Tibial nerve (tissue), 4 donors: ENCODE results near the gene DHRS9. TPM values are rescaled to one million over a fixed set of nuclear protein-coding genes. Genes with fewer than 3 reads are reported as not detected.

Experiments
- DNase-seq, 2 donors: peaks; one replicate each; pipeline ENCODE4 v3.0.0-alpha.2; 2019; ENCODE audit warnings: low spot score in 2 of 2
- H3K27ac ChIP-seq, 4 donors: fragments of 200-600 bp; sonication (generic) in 3 of 4; one replicate each; pipeline ENCODE4 v1.5.1; 2017 to 2019; ENCODE audit warnings: mild to moderate bottlenecking in 1 of 4
- H3K27me3 ChIP-seq, 2 donors: fragments of 200-600 bp; sonication (generic) in 1 of 2; one replicate each; pipeline versions ENCODE4 v1.5.1 to v1.6.0; 2017 to 2019
- H3K36me3 ChIP-seq, 3 donors: fragments of 200-600 bp; sonication (generic); one replicate each; pipeline ENCODE4 v1.5.1; 2018 to 2019
- H3K4me1 ChIP-seq, 4 donors: fragments of 200-600 bp; sonication (generic) in 3 of 4; one replicate each; pipeline ENCODE4 v1.5.1; 2017 to 2019
- H3K4me3 ChIP-seq, 4 donors: fragments of 200-600 bp; sonication (generic) in 3 of 4; one replicate each; pipeline ENCODE4 v1.5.1; 2017 to 2019; ENCODE audit warnings: mild to moderate bottlenecking in 1 of 4, moderate library complexity in 1 of 4
- H3K9me3 ChIP-seq, 4 donors: fragments of 200-600 bp; sonication (generic) in 3 of 4; one replicate each; pipeline ENCODE4 v1.5.1; 2017 to 2019
- CTCF ChIP-seq, 5 experiments: fragments of 200-600 bp in 3 of 5; fragments of 450-650 bp in 2 of 5; sonication (generic) in 3 of 5; IDR thresholded peaks; one replicate each; pipeline ENCODE4 v1.5.1; 2016 to 2019; ENCODE audit warnings: antibody characterized with exemption in 5 of 5, mild to moderate bottlenecking in 3 of 5, moderate library complexity in 2 of 5
- EP300 ChIP-seq, 2 donors: sonication (generic); formaldehyde crosslinking; IDR thresholded peaks; one replicate each; pipeline ENCODE4 v1.6.1; 2017; ENCODE audit warnings: antibody characterized with exemption in 2 of 2, mild to moderate bottlenecking in 1 of 2
- POLR2A ChIP-seq, 2 donors: fragments of 450-650 bp; IDR thresholded peaks; one replicate each; pipeline ENCODE4 v1.6.1; 2017; ENCODE audit warnings: antibody characterized with exemption in 2 of 2, mild to moderate bottlenecking in 2 of 2, moderate library complexity in 2 of 2
- WGBS, 2 donors: methylation state at CpG; one replicate each; pipeline ENCODE4 v1.1.5; 2018; 5-methylcytosine and 5-hydroxymethylcytosine counted together
- total RNA-seq, 4 donors: library from RNA; depleted of rRNA; stranded (reverse); fragments of >200 nt; gene quantifications; one replicate each; pipeline ENCODE4 v1.1.0, GENCODE V29; 2016

DHRS9 gene
- total RNA-seq, 4 donors from 2014 or later = 0.21 to 0.59 (median 0.22) TPM; not detected in 1

GRCh38 chr2:169031202-169031601 is 38.2 kb upstream of the DHRS9 start, which contains the start of gene ABCB11:
TSS of gene ABCB11 (minus strand) at chr2:169031324. CDS start at chr2:169018125, 13,199 bp downstream.
- WGBS, 2 donors = 41 to 58% methylated on average over 3 of the region's 3 CpGs
- H3K9me3 ChIP-seq = peaks cover 0 to 5% (median 0%) of the 10 kb centered on the region in 4 donors
- no peaks in the 10 kb centered on the region for H3K4me1 ChIP-seq
- H3K4me3 ChIP-seq = no peak within 1 kb of the TSS
- TF ChIP-seq POLR2A (IDR thresholded peaks at IDR 0.05) (no peak), EP300 (IDR thresholded peaks at IDR 0.05) (no peak), CTCF (IDR thresholded peaks at IDR 0.05) (no peak)
- no peak within 1 kb of the TSS for H3K27ac ChIP-seq
- H3K36me3 ChIP-seq = no peaks in the 10 kb centered on the region
- DNase-seq = no peak
- no peaks in the 10 kb centered on the region for H3K27me3 ChIP-seq

GRCh38 chr2:169034256-169034655 is 35.1 kb upstream of the DHRS9 start:
- Histone ChIP-seq H3K36me3 (no peaks in the 10 kb centered on the region), H3K4me1 (no peaks in the 10 kb centered on the region), H3K27me3 (no peaks in the 10 kb centered on the region), H3K27ac (no peak overlapping the region), H3K9me3 (peaks cover 0 to 5% (median 0%) of the 10 kb centered on the region in 4 donors), H3K4me3 (no peak overlapping the region)
- 36 to 45% methylated on average over 1 of the region's 1 CpG for WGBS, 2 donors
- TF ChIP-seq POLR2A (IDR thresholded peaks at IDR 0.05) (no peak), EP300 (IDR thresholded peaks at IDR 0.05) (no peak), CTCF (IDR thresholded peaks at IDR 0.05) (no peak)
- DNase-seq = no peak

GRCh38 chr2:169034984-169035544 is 34.3 kb upstream of the DHRS9 start:
- H3K4me3 ChIP-seq = no peak overlapping the region
- no peak for DNase-seq
- no peak overlapping the region for H3K27ac ChIP-seq
- peaks cover 0 to 5% (median 0%) of the 10 kb centered on the region in 4 donors for H3K9me3 ChIP-seq
- no peaks in the 10 kb centered on the region for H3K36me3 ChIP-seq
- no peaks in the 10 kb centered on the region for H3K4me1 ChIP-seq
- TF ChIP-seq POLR2A (IDR thresholded peaks at IDR 0.05) (no peak), CTCF (IDR thresholded peaks at IDR 0.05) (no peak), EP300 (IDR thresholded peaks at IDR 0.05) (no peak)
- no peaks in the 10 kb centered on the region for H3K27me3 ChIP-seq

GRCh38 chr2:169035887-169036286 is 33.5 kb upstream of the DHRS9 start:
- H3K27ac ChIP-seq = no peak overlapping the region
- WGBS, 2 donors = 70 to 90% methylated on average over 1 of the region's 1 CpG
- H3K4me1 ChIP-seq = no peaks in the 10 kb centered on the region
- TF ChIP-seq EP300 (IDR thresholded peaks at IDR 0.05) (no peak), POLR2A (IDR thresholded peaks at IDR 0.05) (no peak)
- no peaks in the 10 kb centered on the region for H3K36me3 ChIP-seq
- H3K4me3 ChIP-seq = no peak overlapping the region
- H3K27me3 ChIP-seq = no peaks in the 10 kb centered on the region
- DNase-seq = no peak
- peaks cover 0 to 5% (median 0%) of the 10 kb centered on the region in 4 donors for H3K9me3 ChIP-seq

- TF ChIP-seq EP300 (IDR thresholded peaks at IDR 0.05) (no peak), CTCF (IDR thresholded peaks at IDR 0.05) (no peak), POLR2A (IDR thresholded peaks at IDR 0.05) (no peak)
- H3K27me3 ChIP-seq = no peaks in the 10 kb centered on the region
- no peak overlapping the region for H3K27ac ChIP-seq
- WGBS, 2 donors = 72 to 78% methylated on average over 4 of the region's 4 CpGs
- H3K4me1 ChIP-seq = no peaks in the 10 kb centered on the region
- DNase-seq = no peak
- no peaks in the 10 kb centered on the region for H3K36me3 ChIP-seq
- no peak overlapping the region for H3K4me3 ChIP-seq
- H3K9me3 ChIP-seq = peaks cover 0 to 5% (median 0%) of the 10 kb centered on the region in 4 donors
Measured at GRCh38 chr2:169036736-169037440, 32.5 kb upstream of the DHRS9 start.
